H9 (cell line): Measurements from ENCODE around the gene SEMG2. TPM values are rescaled to one million over a fixed set of nuclear protein-coding genes. Genes with fewer than 3 reads are reported as not detected.

Source experiments
- DNase-seq: peaks from one replicate; pipeline ENCODE4 v3.0.0-alpha.2; 2017
- H2AFZ ChIP-seq: one replicate; pipeline ENCODE4 v1.6.1; 2013; ENCODE audit warnings: mild to moderate bottlenecking, low read length, control low read depth, moderate library complexity
- H2AK5ac ChIP-seq: 2 replicates; pipeline ENCODE4 v1.6.1; 2013; ENCODE audit warnings: low read length, control low read depth, mixed read lengths; ENCODE audit not compliant: insufficient read length
- H2BK120ac ChIP-seq: one replicate; pipeline ENCODE4 v1.6.1; 2013; ENCODE audit warnings: low read depth, mild to moderate bottlenecking, low read length, control low read depth, inconsistent platforms; ENCODE audit not compliant: poor library complexity, severe bottlenecking
- H2BK12ac ChIP-seq: 2 replicates; pipeline ENCODE4 v1.6.1; 2013; ENCODE audit warnings: low read length, control low read depth, mixed read lengths, low read depth; ENCODE audit not compliant: insufficient read length
- H2BK15ac ChIP-seq: 2 replicates; pipeline ENCODE4 v1.6.1; 2013; ENCODE audit warnings: low read depth, low read length, control low read depth
- H2BK20ac ChIP-seq: one replicate; pipeline ENCODE4 v1.6.1; 2013; ENCODE audit warnings: low read depth, mild to moderate bottlenecking, low read length, control low read depth, inconsistent platforms; ENCODE audit not compliant: poor library complexity, severe bottlenecking
- H2BK5ac ChIP-seq: 2 replicates; pipeline ENCODE4 v1.6.1; 2013; ENCODE audit warnings: low read length, control low read depth, mixed read lengths; ENCODE audit not compliant: insufficient read length
- H3K14ac ChIP-seq: 2 replicates; pipeline ENCODE4 v1.6.1; 2013; ENCODE audit warnings: low read length, control low read depth; ENCODE audit not compliant: insufficient read depth
- H3K18ac ChIP-seq: 2 replicates; pipeline ENCODE4 v1.6.1; 2013; ENCODE audit warnings: low read depth, mild to moderate bottlenecking, mixed read lengths, low read length, control low read depth; ENCODE audit not compliant: insufficient read length
- H3K23ac ChIP-seq: 2 replicates; pipeline ENCODE4 v1.6.1; 2013; ENCODE audit warnings: low read length, control low read depth, mixed read lengths, low read depth; ENCODE audit not compliant: insufficient read length
- H3K23me2 ChIP-seq: 2 replicates; pipeline ENCODE4 v1.6.1; 2013; ENCODE audit warnings: low read depth, mild to moderate bottlenecking, mixed read lengths, low read length, control low read depth; ENCODE audit not compliant: insufficient read length, poor library complexity, severe bottlenecking
- H3K27ac ChIP-seq: 2 replicates; pipeline ENCODE4 v1.5.1; 2013; ENCODE audit warnings: low read length, control low read depth, mixed read lengths, low read depth; ENCODE audit not compliant: insufficient read length
- H3K27me3 ChIP-seq: 2 replicates; pipeline ENCODE4 v1.6.1; 2013; ENCODE audit warnings: low read length, control low read depth, inconsistent platforms; ENCODE audit not compliant: insufficient read depth
- H3K4ac ChIP-seq: 2 replicates; pipeline ENCODE4 v1.6.1; 2013; ENCODE audit warnings: low read depth, mild to moderate bottlenecking, control low read depth, inconsistent platforms, low read length, moderate library complexity
- H3K4me1 ChIP-seq: 2 replicates; pipeline ENCODE4 v1.6.1; 2013; ENCODE audit warnings: low read length, control low read depth, inconsistent platforms; ENCODE audit not compliant: insufficient read depth
- H3K4me2 ChIP-seq: 2 replicates; pipeline ENCODE4 v1.6.1; 2013; ENCODE audit warnings: low read length, control low read depth, mixed read lengths; ENCODE audit not compliant: insufficient read length, insufficient read depth
- H3K56ac ChIP-seq: 2 replicates; pipeline ENCODE4 v1.6.1; 2013; ENCODE audit warnings: low read depth, mild to moderate bottlenecking, mixed read lengths, low read length, control low read depth; ENCODE audit not compliant: insufficient read length
- H3K79me1 ChIP-seq: 2 replicates; pipeline ENCODE4 v1.6.1; 2013; ENCODE audit warnings: low read depth, mild to moderate bottlenecking, moderate library complexity, low read length, control low read depth, inconsistent platforms; ENCODE audit not compliant: insufficient read depth, poor library complexity, severe bottlenecking
- H3K79me2 ChIP-seq: 2 replicates; pipeline ENCODE4 v1.6.1; 2013; ENCODE audit warnings: low read length, control low read depth, inconsistent platforms; ENCODE audit not compliant: insufficient read depth
- H3K9ac ChIP-seq: 2 replicates; pipeline ENCODE4 v1.6.1; 2013; ENCODE audit warnings: low read length, control low read depth, mixed read lengths; ENCODE audit not compliant: insufficient read length; ENCODE audit errors: extremely low read depth
- H3K9me3 ChIP-seq: one replicate; pipeline ENCODE4 v1.6.1; 2013; ENCODE audit warnings: low read depth, low read length, inconsistent platforms; ENCODE audit not compliant: control insufficient read depth
- H3T11ph ChIP-seq: one replicate; pipeline ENCODE4 v1.6.1; 2013; ENCODE audit warnings: mild to moderate bottlenecking, low read length, control low read depth, inconsistent platforms
- H4K20me1 ChIP-seq: one replicate; pipeline ENCODE4 v1.6.1; 2013; ENCODE audit not compliant: control insufficient read depth, insufficient read length, insufficient read depth
- H4K5ac ChIP-seq: 2 replicates; pipeline ENCODE4 v1.6.1; 2013; ENCODE audit warnings: low read depth, mild to moderate bottlenecking, mixed read lengths, low read length, control low read depth; ENCODE audit not compliant: insufficient read length
- H4K8ac ChIP-seq: replicated peaks from 2 replicates; pipeline ENCODE4 v1.6.1; 2013; ENCODE audit warnings: low read length, control low read depth, mixed read lengths, low read depth; ENCODE audit not compliant: insufficient read length
- H4K91ac ChIP-seq: 2 replicates; pipeline ENCODE4 v1.6.1; 2013; ENCODE audit warnings: low read depth, mild to moderate bottlenecking, moderate library complexity, mixed read lengths, low read length, control low read depth; ENCODE audit not compliant: insufficient read length
- H3K27ac Mint-ChIP-seq, 3 experiments: 2 replicates in 2 of 3; 3 replicates in 1 of 3; pipeline ENCODE4 v1.8.0; 2020 to 2021; ENCODE audit warnings: mixed read lengths in 3 of 3, mild to moderate bottlenecking in 1 of 3, moderate library complexity in 1 of 3
- H3K27me3 Mint-ChIP-seq: 2 replicates; pipeline ENCODE4 v1.8.0; 2021; ENCODE audit warnings: low read depth, mild to moderate bottlenecking, moderate library complexity, mixed read lengths
- H3K36me3 Mint-ChIP-seq, 3 experiments: 2 replicates in 2 of 3; 3 replicates in 1 of 3; pipeline ENCODE4 v1.8.0; 2020 to 2021; ENCODE audit warnings: low read depth in 3 of 3, mixed read lengths in 3 of 3; ENCODE audit not compliant: insufficient read depth in 1 of 3
- H3K4me1 Mint-ChIP-seq, 2 experiments: 2 replicates each; pipeline ENCODE4 v1.8.0; 2020; ENCODE audit warnings: mixed read lengths in 2 of 2
- H3K4me3 Mint-ChIP-seq, 2 experiments: 2 replicates in 1 of 2; 3 replicates in 1 of 2; pipeline ENCODE4 v1.8.0; 2020 to 2021; ENCODE audit warnings: mild to moderate bottlenecking in 2 of 2, mixed read lengths in 2 of 2, moderate library complexity in 1 of 2
- H3K9me3 Mint-ChIP-seq, 2 experiments: 2 replicates in 1 of 2; 3 replicates in 1 of 2; pipeline ENCODE4 v1.8.0; 2020; ENCODE audit warnings: mild to moderate bottlenecking in 2 of 2, mixed read lengths in 2 of 2, moderate library complexity in 1 of 2
- WGBS: extraction: QIAGEN DNeasy Blood & Tissue Kit; methylation state at CpG from one replicate; pipeline ENCODE4 v1.1.7; 2013; ENCODE audit warnings: missing lambda C conversion rate, low lambda C conversion rate, mixed read lengths; ENCODE audit not compliant: insufficient read length; ENCODE audit errors: extremely low coverage; 5-methylcytosine and 5-hydroxymethylcytosine counted together
- total RNA-seq: library from RNA; stranded (reverse); gene quantifications from 2 replicates; pipeline ENCODE4 v1.2.1, GENCODE V29; 2021
- TF ChIP-seq, protein P1 (sequence below): fragments of 200-600 bp; sonication (generic); conservative IDR thresholded peaks from 3 replicates; pipeline ENCODE4 v1.8.0; 2021; ENCODE audit warnings: antibody characterized with exemption, mild to moderate bottlenecking

Gene SEMG2
- total RNA-seq, 1 experiment from 2014 or later, result not detected

- H3K9me3 ChIP-seq, result no peaks in the 10 kb centered on the region
- peaks cover 10% of the 10 kb centered on the region for H3K27me3 Mint-ChIP-seq
Observed at GRCh38 chr20:45263556-45264266, 42.5 kb downstream of the SEMG2 start.

More at GRCh38 chr20:45263556-45264266, 42.5 kb downstream of the SEMG2 start:
- H3K79me1 ChIP-seq, result no peaks in the 10 kb centered on the region
- H2BK120ac ChIP-seq, result no peak overlapping the region
- H3K4me2 ChIP-seq, result no peak overlapping the region
- H4K91ac ChIP-seq, result no peak overlapping the region
- H2AFZ ChIP-seq, result no peak overlapping the region
- peaks cover 3% of the 10 kb centered on the region; the same call in 1 of the 2 replicates for H3K4me1 ChIP-seq
- H4K5ac ChIP-seq, result no peak overlapping the region
- DNase-seq, result no peak
- no peak overlapping the region for H3T11ph ChIP-seq
- H3K23me2 ChIP-seq, result no peaks in the 10 kb centered on the region
- no peak overlapping the region for H3K56ac ChIP-seq
- H3K4ac ChIP-seq, result no peak overlapping the region
- Mint-ChIP-seq H3K27ac (no peak overlapping the region), H3K9me3 (no peaks in the 10 kb centered on the region), H3K4me1 (peaks cover 8 to 9% of the 10 kb centered on the region in 2 experiments), H3K36me3 (no peaks in the 10 kb centered on the region), H3K4me3 (no peak overlapping the region)
- no peak overlapping the region for H2BK12ac ChIP-seq
- no peaks in the 10 kb centered on the region for H3K27me3 ChIP-seq
- no peak overlapping the region for H4K8ac ChIP-seq
- H3K23ac ChIP-seq, result no peak overlapping the region
- no peak overlapping the region for H3K9ac ChIP-seq
- H2BK20ac ChIP-seq, result no peak overlapping the region
- no peak overlapping the region for H3K27ac ChIP-seq
- no peaks in the 10 kb centered on the region for H3K79me2 ChIP-seq
- H3K18ac ChIP-seq, result no peak overlapping the region
- H2AK5ac ChIP-seq, result no peak overlapping the region
- no peak overlapping the region for H3K14ac ChIP-seq
- no peaks in the 10 kb centered on the region for H4K20me1 ChIP-seq
- TF ChIP-seq, protein P1, sequence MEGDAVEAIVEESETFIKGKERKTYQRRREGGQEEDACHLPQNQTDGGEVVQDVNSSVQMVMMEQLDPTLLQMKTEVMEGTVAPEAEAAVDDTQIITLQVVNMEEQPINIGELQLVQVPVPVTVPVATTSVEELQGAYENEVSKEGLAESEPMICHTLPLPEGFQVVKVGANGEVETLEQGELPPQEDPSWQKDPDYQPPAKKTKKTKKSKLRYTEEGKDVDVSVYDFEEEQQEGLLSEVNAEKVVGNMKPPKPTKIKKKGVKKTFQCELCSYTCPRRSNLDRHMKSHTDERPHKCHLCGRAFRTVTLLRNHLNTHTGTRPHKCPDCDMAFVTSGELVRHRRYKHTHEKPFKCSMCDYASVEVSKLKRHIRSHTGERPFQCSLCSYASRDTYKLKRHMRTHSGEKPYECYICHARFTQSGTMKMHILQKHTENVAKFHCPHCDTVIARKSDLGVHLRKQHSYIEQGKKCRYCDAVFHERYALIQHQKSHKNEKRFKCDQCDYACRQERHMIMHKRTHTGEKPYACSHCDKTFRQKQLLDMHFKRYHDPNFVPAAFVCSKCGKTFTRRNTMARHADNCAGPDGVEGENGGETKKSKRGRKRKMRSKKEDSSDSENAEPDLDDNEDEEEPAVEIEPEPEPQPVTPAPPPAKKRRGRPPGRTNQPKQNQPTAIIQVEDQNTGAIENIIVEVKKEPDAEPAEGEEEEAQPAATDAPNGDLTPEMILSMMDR, result no peak
- no peak overlapping the region for H2BK15ac ChIP-seq
- H2BK5ac ChIP-seq, result no peak overlapping the region
- WGBS, result no CpG with 5 or more reads among the region's 3 CpGs
